Tibial nerve (tissue), 4 donors: ENCODE measurements around the gene LMO7.

Experiments
- EP300 ChIP-seq, 2 donors: sonication (generic); formaldehyde crosslinking; IDR thresholded peaks; one replicate each; pipeline ENCODE4 v1.6.1; 2017; ENCODE audit warnings: antibody characterized with exemption in 2 of 2, mild to moderate bottlenecking in 1 of 2
- POLR2A ChIP-seq, 2 donors: fragments of 450-650 bp; IDR thresholded peaks; one replicate each; pipeline ENCODE4 v1.6.1; 2017; ENCODE audit warnings: antibody characterized with exemption in 2 of 2, mild to moderate bottlenecking in 2 of 2, moderate library complexity in 2 of 2
- TF ChIP-seq, protein P1 (sequence below), 5 experiments: fragments of 200-600 bp in 3 of 5; fragments of 450-650 bp in 2 of 5; sonication (generic) in 3 of 5; IDR thresholded peaks; one replicate each; pipeline ENCODE4 v1.5.1; 2016 to 2019; ENCODE audit warnings: antibody characterized with exemption in 5 of 5, mild to moderate bottlenecking in 3 of 5, moderate library complexity in 2 of 5

DNA sequence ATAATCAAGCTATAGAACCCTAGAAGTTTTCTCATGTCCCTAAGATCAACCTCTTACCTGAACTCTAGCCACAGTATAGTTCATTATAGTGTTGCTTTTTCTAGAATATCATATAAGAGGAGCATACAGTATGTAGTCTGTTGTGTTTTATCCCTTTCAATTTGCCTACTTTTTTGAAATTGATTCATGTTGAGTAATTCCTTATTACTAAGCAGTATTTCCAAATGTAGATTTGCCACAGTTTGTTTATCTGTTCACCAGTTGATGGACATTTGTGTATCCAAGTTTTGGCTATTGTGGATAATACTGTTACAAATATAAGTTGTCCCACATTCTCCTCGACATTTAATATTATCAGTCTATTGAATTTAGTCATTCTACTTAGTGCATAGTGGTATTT, 138.0 kb downstream of the LMO7 start:
- TF ChIP-seq, protein P1, sequence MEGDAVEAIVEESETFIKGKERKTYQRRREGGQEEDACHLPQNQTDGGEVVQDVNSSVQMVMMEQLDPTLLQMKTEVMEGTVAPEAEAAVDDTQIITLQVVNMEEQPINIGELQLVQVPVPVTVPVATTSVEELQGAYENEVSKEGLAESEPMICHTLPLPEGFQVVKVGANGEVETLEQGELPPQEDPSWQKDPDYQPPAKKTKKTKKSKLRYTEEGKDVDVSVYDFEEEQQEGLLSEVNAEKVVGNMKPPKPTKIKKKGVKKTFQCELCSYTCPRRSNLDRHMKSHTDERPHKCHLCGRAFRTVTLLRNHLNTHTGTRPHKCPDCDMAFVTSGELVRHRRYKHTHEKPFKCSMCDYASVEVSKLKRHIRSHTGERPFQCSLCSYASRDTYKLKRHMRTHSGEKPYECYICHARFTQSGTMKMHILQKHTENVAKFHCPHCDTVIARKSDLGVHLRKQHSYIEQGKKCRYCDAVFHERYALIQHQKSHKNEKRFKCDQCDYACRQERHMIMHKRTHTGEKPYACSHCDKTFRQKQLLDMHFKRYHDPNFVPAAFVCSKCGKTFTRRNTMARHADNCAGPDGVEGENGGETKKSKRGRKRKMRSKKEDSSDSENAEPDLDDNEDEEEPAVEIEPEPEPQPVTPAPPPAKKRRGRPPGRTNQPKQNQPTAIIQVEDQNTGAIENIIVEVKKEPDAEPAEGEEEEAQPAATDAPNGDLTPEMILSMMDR (IDR thresholded peaks at IDR 0.05) = no peak
- no peak for TF ChIP-seq POLR2A (IDR thresholded peaks at IDR 0.05)
- TF ChIP-seq EP300 (IDR thresholded peaks at IDR 0.05) = no peak
